Measurements from ENCODE around the gene GEMIN4. TPM values are rescaled to one million over a fixed set of nuclear protein-coding genes. Genes with fewer than 3 reads are reported as not detected.

GEMIN4 gene
- total RNA-seq, 1 donor from 2014 or later: 13.3 TPM

- no peak for DNase-seq (ENCODE audit: low read depth)
- no peak for TF ChIP-seq CTCF (IDR thresholded peaks at IDR 0.05; ENCODE audit: insufficient read depth, low read length, poor library complexity, severe bottlenecking)
- Histone ChIP-seq H3K36me3 (ENCODE audit: control insufficient read depth, insufficient read depth, low read length) (peaks cover 4% of the 10 kb centered on the region), H3K27me3 (ENCODE audit: control insufficient read depth, insufficient read depth, low read length) (no peaks in the 10 kb centered on the region), H3K4me3 (ENCODE audit: low read depth, low read length) (no peak overlapping the region)
Measured at GRCh38 chr17:740240-741017, 11.6 kb downstream of the GEMIN4 start.

- no peaks in the 10 kb centered on the region for H3K27me3 ChIP-seq (ENCODE audit: control insufficient read depth, insufficient read depth, low read length)
- H3K4me3 ChIP-seq (ENCODE audit: low read depth, low read length): no peak overlapping the region
- peaks cover 4% of the 10 kb centered on the region for H3K36me3 ChIP-seq (ENCODE audit: control insufficient read depth, insufficient read depth, low read length)
- no peak for DNase-seq (ENCODE audit: low read depth)
- TF ChIP-seq CTCF (IDR thresholded peaks at IDR 0.05; ENCODE audit: insufficient read depth, low read length, poor library complexity, severe bottlenecking): no peak
Measured at GRCh38 chr17:737561-738113, 14.4 kb downstream of the GEMIN4 start.

- TF ChIP-seq CTCF (IDR thresholded peaks at IDR 0.05; ENCODE audit: insufficient read depth, low read length, poor library complexity, severe bottlenecking): no peak
- Histone ChIP-seq H3K4me3 (ENCODE audit: low read depth, low read length) (peak overlapping the region; percentile 72), H3K27me3 (ENCODE audit: control insufficient read depth, insufficient read depth, low read length) (no peaks in the 10 kb centered on the region), H3K36me3 (ENCODE audit: control insufficient read depth, insufficient read depth, low read length) (peaks cover 1% of the 10 kb centered on the region)
- no peak for DNase-seq (ENCODE audit: low read depth)
Measured at GRCh38 chr17:733743-734142, 18.3 kb downstream of the GEMIN4 start.

DNA sequence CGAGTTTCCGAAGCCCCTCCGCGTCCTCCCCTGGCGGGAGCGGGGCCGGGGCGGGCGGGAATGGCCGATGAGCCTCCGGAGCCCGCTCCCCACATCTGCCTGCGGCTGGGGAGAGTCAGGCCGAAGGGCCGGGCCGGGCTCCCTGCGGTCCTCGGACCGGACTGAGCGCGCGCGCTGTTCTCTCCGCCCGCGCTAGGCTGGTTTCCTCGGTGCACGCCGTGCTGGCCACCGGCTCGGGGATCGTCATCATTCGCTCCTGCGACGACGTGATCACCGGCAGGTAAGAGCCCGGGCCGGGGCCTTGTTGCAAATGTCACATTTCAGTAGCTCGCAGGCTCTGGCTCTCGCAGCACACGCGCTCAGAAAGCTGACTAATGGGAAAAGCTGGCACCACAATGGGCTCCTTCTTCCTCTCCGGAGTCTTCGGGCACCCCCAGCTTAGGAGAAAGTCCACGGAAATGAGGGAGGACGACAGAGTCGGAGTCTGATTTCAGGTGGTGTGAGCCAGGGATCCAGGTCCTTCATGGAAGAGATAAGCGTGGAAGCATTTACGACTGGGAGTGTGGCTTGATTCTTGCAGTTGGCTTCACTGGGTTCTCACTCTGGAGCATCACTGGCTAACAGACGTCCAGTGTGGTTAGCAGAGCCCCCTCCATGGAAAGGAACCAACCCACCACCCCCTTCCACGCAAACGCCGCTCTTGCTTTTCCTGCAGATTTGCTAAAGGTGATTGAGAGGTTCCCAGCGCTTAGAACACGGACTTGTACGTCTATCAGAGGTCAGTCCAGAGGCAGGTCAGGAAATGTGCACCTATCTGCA lies 19.0 kb downstream of the GEMIN4 start:
- no peaks in the 10 kb centered on the region for H3K27me3 ChIP-seq (ENCODE audit: control insufficient read depth, insufficient read depth, low read length)
- DNase-seq (ENCODE audit: low read depth): no peak
- H3K4me3 ChIP-seq (ENCODE audit: low read depth, low read length): peak overlapping the region; percentile 72
- TF ChIP-seq CTCF (IDR thresholded peaks at IDR 0.05; ENCODE audit: insufficient read depth, low read length, poor library complexity, severe bottlenecking): no peak
- peaks cover 1% of the 10 kb centered on the region for H3K36me3 ChIP-seq (ENCODE audit: control insufficient read depth, insufficient read depth, low read length)

- Histone ChIP-seq H3K4me3 (ENCODE audit: low read depth, low read length) (peak within 1 kb of the TSS; percentile 72), H3K27me3 (ENCODE audit: control insufficient read depth, insufficient read depth, low read length) (no peaks in the 10 kb centered on the region), H3K36me3 (ENCODE audit: control insufficient read depth, insufficient read depth, low read length) (no peaks in the 10 kb centered on the region)
- DNase-seq (ENCODE audit: low read depth): no peak
- no peak for TF ChIP-seq CTCF (IDR thresholded peaks at IDR 0.05; ENCODE audit: insufficient read depth, low read length, poor library complexity, severe bottlenecking)
Measured at GRCh38 chr17:732067-732901, 19.8 kb downstream of the GEMIN4 start, which contains the start of gene TLCD3A. Gene TLCD3A (plus strand): TSS chr17:732596. CDS start chr17:732648, 52 bp downstream.
